HG03045 (cell line): ENCODE measurements around the gene TFAP2B.

Experiments used
- ATAC-seq: cut with Tn5 transposase; IDR thresholded peaks from one replicate; pipeline ENCODE4 v1.9.1; 2021; ENCODE audit warnings: mild to moderate bottlenecking, moderate library complexity; ENCODE audit not compliant: unreplicated experiment

TFAP2B gene

GRCh38 chr6:50818673-50819072, at the start of gene TFAP2B:
Gene TFAP2B (plus strand): TSS chr6:50818871. CDS start chr6:50818892, 21 bp downstream.
- no peak for ATAC-seq

- no peak for ATAC-seq
Measured at GRCh38 chr6:50778696-50779095, 40.0 kb upstream of the TFAP2B start.

- no peak for ATAC-seq
Measured at GRCh38 chr6:50780382-50780781, 38.3 kb upstream of the TFAP2B start.

GRCh38 chr6:50785921-50786320, 32.8 kb upstream of the TFAP2B start:
- no peak for ATAC-seq

- no peak for ATAC-seq
Measured at GRCh38 chr6:50791900-50792508, 26.7 kb upstream of the TFAP2B start.

- ATAC-seq = no peak
Measured at GRCh38 chr6:50792771-50793170, 25.9 kb upstream of the TFAP2B start.

- ATAC-seq = no peak
Measured at GRCh38 chr6:50795574-50795973, 23.1 kb upstream of the TFAP2B start.

GRCh38 chr6:50804283-50804682, 14.4 kb upstream of the TFAP2B start:
- ATAC-seq = no peak

- no peak for ATAC-seq
Measured at GRCh38 chr6:50807035-50807434, 11.6 kb upstream of the TFAP2B start.

- ATAC-seq = peak; percentile 57
Measured at GRCh38 chr6:50815436-50816114, 3.1 kb upstream of the TFAP2B start.

- peak; percentile 78 for ATAC-seq
Measured at GRCh38 chr6:50816115-50816675, 2.5 kb upstream of the TFAP2B start.

GRCh38 chr6:50816947-50817645, 1.6 kb upstream of the TFAP2B start:
- ATAC-seq = no peak

GRCh38 chr6:50817646-50817950, 1.1 kb upstream of the TFAP2B start:
- ATAC-seq = no peak

- ATAC-seq = no peak
Measured at GRCh38 chr6:50818020-50818419, 651 bp upstream of the TFAP2B start.

GRCh38 chr6:50819466-50819903, 814 bp downstream of the TFAP2B start:
- ATAC-seq = no peak

GRCh38 chr6:50819904-50820868, 1.5 kb downstream of the TFAP2B start:
- ATAC-seq = no peak

GRCh38 chr6:50820869-50821264, 2.2 kb downstream of the TFAP2B start:
- no peak for ATAC-seq

- no peak for ATAC-seq
Measured at GRCh38 chr6:50821441-50822077, 2.9 kb downstream of the TFAP2B start.

- no peak for ATAC-seq
Measured at GRCh38 chr6:50822078-50822476, 3.4 kb downstream of the TFAP2B start.
